Neural progenitor cell (in vitro differentiated cells): ENCODE measurements around the gene RAB1B. TPM values are rescaled to one million over a fixed set of nuclear protein-coding genes. Genes with fewer than 3 reads are reported as not detected.

Source experiments
- DNase-seq: peaks from one replicate; pipeline ENCODE4 v3.0.0-alpha.2; 2016; ENCODE audit warnings: low spot score
- H2AFZ ChIP-seq: fragments of 200-600 bp; sonication (generic); replicated peaks from 2 replicates; pipeline ENCODE4 v1.6.1; 2016; ENCODE audit warnings: antibody characterized with exemption
- H3F3A ChIP-seq: fragments of 200-600 bp; sonication (generic); 2 replicates; pipeline ENCODE4 v1.6.1; 2016; ENCODE audit warnings: antibody characterized with exemption, low read depth
- H3K27ac ChIP-seq: fragments of 200-600 bp; sonication (generic); 2 replicates; pipeline ENCODE4 v1.5.1; 2016; ENCODE audit warnings: mild to moderate bottlenecking
- H3K27me3 ChIP-seq: fragments of 200-600 bp; sonication (generic); 2 replicates; pipeline ENCODE4 v1.6.1; 2016; ENCODE audit warnings: mild to moderate bottlenecking, moderate library complexity
- H3K36me3 ChIP-seq: fragments of 200-600 bp; sonication (generic); 2 replicates; pipeline ENCODE4 v1.5.1; 2016
- H3K4me1 ChIP-seq: fragments of 200-600 bp; sonication (generic); 2 replicates; pipeline ENCODE4 v1.6.1; 2016; ENCODE audit warnings: mixed run types
- H3K4me2 ChIP-seq: fragments of 200-600 bp; sonication (generic); 2 replicates; pipeline ENCODE4 v1.6.1; 2016
- H3K4me3 ChIP-seq: fragments of 200-600 bp; sonication (generic); 2 replicates; pipeline ENCODE4 v1.5.1; 2016
- H3K79me2 ChIP-seq: fragments of 200-600 bp; sonication (generic); 2 replicates; pipeline ENCODE4 v1.6.1; 2016; ENCODE audit warnings: low read depth
- H3K9ac ChIP-seq: fragments of 200-600 bp; sonication (generic); 2 replicates; pipeline ENCODE4 v1.6.1; 2016
- H3K9me3 ChIP-seq: fragments of 200-600 bp; sonication (generic); 2 replicates; pipeline ENCODE4 v1.5.1; 2016; ENCODE audit warnings: low read depth
- H4K20me1 ChIP-seq: fragments of 200-600 bp; sonication (generic); 2 replicates; pipeline ENCODE4 v1.6.1; 2016; ENCODE audit warnings: low read depth
- H3K27ac Mint-ChIP-seq: 3 replicates; pipeline ENCODE4 v1.8.0; 2021; ENCODE audit warnings: mixed read lengths
- H3K27me3 Mint-ChIP-seq: 2 replicates; pipeline ENCODE4 v1.8.0; 2022; ENCODE audit warnings: low read depth, mild to moderate bottlenecking, inconsistent platforms, moderate library complexity, mixed read lengths; ENCODE audit not compliant: insufficient read depth
- H3K36me3 Mint-ChIP-seq: 3 replicates; pipeline ENCODE4 v1.8.0; 2021; ENCODE audit warnings: mixed read lengths
- H3K4me1 Mint-ChIP-seq: 3 replicates; pipeline ENCODE4 v1.8.0; 2021; ENCODE audit warnings: mixed read lengths
- H3K4me3 Mint-ChIP-seq: 3 replicates; pipeline ENCODE4 v1.8.0; 2021; ENCODE audit warnings: mild to moderate bottlenecking, moderate library complexity, mixed read lengths
- H3K9me3 Mint-ChIP-seq: 3 replicates; pipeline ENCODE4 v1.8.0; 2020; ENCODE audit warnings: mixed read lengths
- EZH2 ChIP-seq: fragments of 200-600 bp; sonication (generic); IDR thresholded peaks from 2 replicates; pipeline ENCODE4 v1.6.1; 2017; ENCODE audit warnings: antibody characterized with exemption, mild to moderate bottlenecking, moderate library complexity
- EZH2phosphoT487 ChIP-seq: fragments of 200-600 bp; sonication (generic); IDR thresholded peaks from 2 replicates; pipeline ENCODE4 v1.6.1; 2017; ENCODE audit warnings: antibody characterized with exemption
- total RNA-seq: library from RNA; depleted of rRNA; stranded (reverse); fragments of >200 nt; gene quantifications from 2 replicates; pipeline ENCODE4 v1.2.3, GENCODE V29; 2015; ENCODE audit warnings: low replicate concordance
- TF ChIP-seq, protein P1 (sequence below): fragments of 200-600 bp; sonication (generic); IDR thresholded peaks from 2 replicates; pipeline ENCODE4 v1.5.1; 2017; ENCODE audit warnings: antibody characterized with exemption, mild to moderate bottlenecking

Gene RAB1B
- total RNA-seq, 1 donor from 2014 or later: 54.0 TPM

DNA sequence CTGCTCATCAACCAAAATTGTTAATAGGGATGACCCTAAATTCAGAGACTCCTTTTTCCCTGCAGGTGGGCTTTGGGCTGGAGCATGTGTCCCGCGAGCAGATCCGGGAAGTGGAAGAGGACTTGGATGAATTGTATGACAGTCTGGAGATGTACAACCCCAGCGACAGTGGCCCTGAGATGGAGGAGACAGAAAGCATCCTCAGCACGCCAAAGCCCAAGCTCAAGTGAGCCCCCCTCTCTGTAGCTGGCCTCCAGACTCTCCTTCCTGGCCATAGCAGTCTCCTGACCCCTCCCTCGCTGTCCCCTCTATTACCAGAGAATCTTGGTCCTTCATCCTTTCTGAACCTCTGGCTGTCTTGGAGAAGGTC is 47.9 kb upstream of the RAB1B start:
- peaks cover 2% of the 10 kb centered on the region for H3K27me3 Mint-ChIP-seq
- TF ChIP-seq EZH2 (no peak), EZH2phosphoT487 (no peak)
- TF ChIP-seq, protein P1, sequence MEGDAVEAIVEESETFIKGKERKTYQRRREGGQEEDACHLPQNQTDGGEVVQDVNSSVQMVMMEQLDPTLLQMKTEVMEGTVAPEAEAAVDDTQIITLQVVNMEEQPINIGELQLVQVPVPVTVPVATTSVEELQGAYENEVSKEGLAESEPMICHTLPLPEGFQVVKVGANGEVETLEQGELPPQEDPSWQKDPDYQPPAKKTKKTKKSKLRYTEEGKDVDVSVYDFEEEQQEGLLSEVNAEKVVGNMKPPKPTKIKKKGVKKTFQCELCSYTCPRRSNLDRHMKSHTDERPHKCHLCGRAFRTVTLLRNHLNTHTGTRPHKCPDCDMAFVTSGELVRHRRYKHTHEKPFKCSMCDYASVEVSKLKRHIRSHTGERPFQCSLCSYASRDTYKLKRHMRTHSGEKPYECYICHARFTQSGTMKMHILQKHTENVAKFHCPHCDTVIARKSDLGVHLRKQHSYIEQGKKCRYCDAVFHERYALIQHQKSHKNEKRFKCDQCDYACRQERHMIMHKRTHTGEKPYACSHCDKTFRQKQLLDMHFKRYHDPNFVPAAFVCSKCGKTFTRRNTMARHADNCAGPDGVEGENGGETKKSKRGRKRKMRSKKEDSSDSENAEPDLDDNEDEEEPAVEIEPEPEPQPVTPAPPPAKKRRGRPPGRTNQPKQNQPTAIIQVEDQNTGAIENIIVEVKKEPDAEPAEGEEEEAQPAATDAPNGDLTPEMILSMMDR: no peak
- Histone ChIP-seq H3K36me3 (no peaks in the 10 kb centered on the region), H4K20me1 (no peaks in the 10 kb centered on the region), H3K27me3 (no peaks in the 10 kb centered on the region), H3K9me3 (no peaks in the 10 kb centered on the region), H3K9ac (no peak overlapping the region), H3K4me3 (no peak overlapping the region), H3K4me2 (no peak overlapping the region), H3F3A (peaks cover 8% of the 10 kb centered on the region), H3K27ac (no peak overlapping the region), H3K79me2 (no peaks in the 10 kb centered on the region), H3K4me1 (no peaks in the 10 kb centered on the region), H2AFZ (no peak overlapping the region)
- peaks cover 22% of the 10 kb centered on the region for H3K4me1 Mint-ChIP-seq
- no peak overlapping the region for H3K4me3 Mint-ChIP-seq
- no peaks in the 10 kb centered on the region for H3K9me3 Mint-ChIP-seq
- peaks cover 16% of the 10 kb centered on the region for H3K36me3 Mint-ChIP-seq
- no peak for DNase-seq
- peak overlapping the region; percentile 53 for H3K27ac Mint-ChIP-seq

DNA sequence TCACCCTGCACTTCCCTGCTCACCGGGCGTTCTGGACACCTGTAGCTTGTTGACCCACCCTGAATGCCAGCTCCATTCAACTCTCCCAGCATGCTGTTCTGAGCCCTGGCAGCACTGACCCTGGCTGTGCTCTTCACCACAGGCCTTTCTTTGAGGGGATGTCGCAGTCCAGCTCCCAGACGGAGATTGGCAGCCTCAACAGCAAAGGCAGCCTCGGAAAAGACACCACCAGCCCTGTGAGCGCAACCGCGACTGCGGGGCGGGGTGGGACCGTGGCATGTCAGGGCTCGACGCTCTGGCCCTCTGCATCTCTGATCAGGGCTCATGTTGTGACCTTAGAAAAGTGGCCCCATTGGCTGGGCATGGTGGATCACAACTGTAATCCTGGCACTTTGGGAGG is 47.4 kb upstream of the RAB1B start:
- DNase-seq: no peak
- no peak overlapping the region for H3K4me2 ChIP-seq
- no peaks in the 10 kb centered on the region for H3K4me1 ChIP-seq
- no peak overlapping the region for H3K4me3 Mint-ChIP-seq
- TF ChIP-seq EZH2 (no peak), EZH2phosphoT487 (no peak)
- TF ChIP-seq, protein P1: no peak
- peaks cover under 1% of the 10 kb centered on the region for H3K27me3 Mint-ChIP-seq
- H2AFZ ChIP-seq: no peak overlapping the region
- peaks cover 8% of the 10 kb centered on the region for H3F3A ChIP-seq
- no peaks in the 10 kb centered on the region for H3K9me3 Mint-ChIP-seq
- H3K4me1 Mint-ChIP-seq: peaks cover 22% of the 10 kb centered on the region
- no peak overlapping the region for H3K4me3 ChIP-seq
- H3K9me3 ChIP-seq: no peaks in the 10 kb centered on the region
- no peak overlapping the region for H3K27ac Mint-ChIP-seq
- no peak overlapping the region for H3K9ac ChIP-seq
- H3K36me3 ChIP-seq: no peaks in the 10 kb centered on the region
- no peak overlapping the region for H3K27ac ChIP-seq
- peaks cover 15% of the 10 kb centered on the region for H3K36me3 Mint-ChIP-seq
- H3K79me2 ChIP-seq: no peaks in the 10 kb centered on the region
- no peaks in the 10 kb centered on the region for H3K27me3 ChIP-seq
- H4K20me1 ChIP-seq: no peaks in the 10 kb centered on the region

DNA sequence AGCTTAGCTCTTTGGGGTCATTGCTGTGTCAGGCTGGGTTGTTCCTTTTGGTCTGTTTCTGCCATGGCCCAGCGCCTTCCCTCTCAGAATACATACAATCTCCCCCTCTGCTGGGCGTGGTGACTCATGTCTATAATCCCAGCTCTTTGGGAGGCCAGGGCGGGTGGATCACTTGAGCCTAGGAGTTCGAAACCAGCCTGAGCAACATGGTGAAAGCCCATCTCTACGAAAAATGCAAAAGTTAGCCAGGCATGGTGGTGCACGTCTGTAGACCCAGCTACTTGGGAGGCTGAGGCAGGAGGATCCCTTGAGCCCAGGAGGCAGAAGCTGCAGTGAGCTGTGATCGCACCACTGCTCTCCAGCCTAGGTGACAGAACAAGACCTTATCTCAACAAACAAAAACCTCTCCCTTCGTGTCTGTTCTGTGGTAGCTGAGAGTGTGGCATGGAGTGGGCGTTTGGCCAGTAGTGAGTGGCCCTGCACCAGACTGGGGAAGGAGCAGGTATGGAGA is 46.7 kb upstream of the RAB1B start:
- H3K9me3 Mint-ChIP-seq: no peaks in the 10 kb centered on the region
- Histone ChIP-seq H3K9ac (no peak overlapping the region), H3K79me2 (no peaks in the 10 kb centered on the region), H4K20me1 (no peaks in the 10 kb centered on the region), H3K4me1 (no peaks in the 10 kb centered on the region), H3K4me2 (no peak overlapping the region), H3K27ac (no peak overlapping the region), H2AFZ (no peak overlapping the region), H3K36me3 (no peaks in the 10 kb centered on the region), H3K4me3 (no peak overlapping the region), H3F3A (peaks cover 8% of the 10 kb centered on the region), H3K27me3 (no peaks in the 10 kb centered on the region), H3K9me3 (no peaks in the 10 kb centered on the region)
- H3K4me3 Mint-ChIP-seq: peak overlapping the region; percentile 41
- H3K27ac Mint-ChIP-seq: peak overlapping the region; percentile 21
- peaks cover 22% of the 10 kb centered on the region for H3K4me1 Mint-ChIP-seq
- H3K27me3 Mint-ChIP-seq: no peaks in the 10 kb centered on the region
- TF ChIP-seq EZH2 (no peak), EZH2phosphoT487 (no peak)
- TF ChIP-seq, protein P1: no peak
- H3K36me3 Mint-ChIP-seq: peaks cover 7% of the 10 kb centered on the region
- no peak for DNase-seq
